ENCODE results near the gene SMG1. TPM values are rescaled to one million over a fixed set of nuclear protein-coding genes. Genes with fewer than 3 reads are reported as not detected.

Gene SMG1
- total and polyA plus RNA-seq, 2 of the 13 experiments (the other 11 are each of a cell fraction or from before 2014, with no cell fraction given) = 48.7 to 53.7 TPM

GRCh38 chr16:18801145-18801972 lies 124.8 kb downstream of the SMG1 start, which contains the start of gene ARL6IP1 (continued):
- TF ChIP-seq ZBTB4 (CRISPR knock-in tag; IDR thresholded peaks at IDR 0.05; ENCODE audit: borderline replicate concordance) = peak; percentile 95
- TF ChIP-seq NR2F2 (IDR thresholded peaks at IDR 0.05; ENCODE audit: borderline replicate concordance, low read depth) = peak; percentile 75; the same call in 1 of the 2 replicates
- peak; percentile 48; the same call in 1 of the 2 replicates for TF ChIP-seq REXO4 (CRISPR knock-in tag; IDR thresholded peaks at IDR 0.05; ENCODE audit: borderline replicate concordance)
- peak; percentile 45; the same call in 1 of the 2 replicates for TF ChIP-seq ZNF740 (CRISPR knock-in tag; IDR thresholded peaks at IDR 0.05)
- TF ChIP-seq SMAD1 (CRISPR knock-in tag; IDR thresholded peaks at IDR 0.05; ENCODE audit: borderline replicate concordance, low read depth) = peak; percentile 99
- TF ChIP-seq REL (CRISPR knock-in tag; conservative IDR thresholded peaks at IDR 0.05) = peak; percentile 98
- peak; percentile 78 for TF ChIP-seq JUNB (CRISPR knock-in tag; IDR thresholded peaks at IDR 0.05; ENCODE audit: borderline replicate concordance)
- peak; percentile 98 for TF ChIP-seq ZNF546 (CRISPR knock-in tag; conservative IDR thresholded peaks at IDR 0.05)
- peak; percentile 57; the same call in 1 of the 2 replicates for TF ChIP-seq KLF13 (CRISPR knock-in tag; IDR thresholded peaks at IDR 0.05)
- TF ChIP-seq MYNN (CRISPR knock-in tag; IDR thresholded peaks at IDR 0.05; ENCODE audit: low read depth) = peak; percentile 88
- peak; percentile 87 for TF ChIP-seq ZNF251 (CRISPR knock-in tag; IDR thresholded peaks at IDR 0.05)
- TF ChIP-seq ZNF800 (CRISPR knock-in tag; IDR thresholded peaks at IDR 0.05) = peak; percentile 94
- TF ChIP-seq ZNF776 (CRISPR knock-in tag; IDR thresholded peaks at IDR 0.05) = peak; percentile 96
- TF ChIP-seq DMTF1 (CRISPR knock-in tag; IDR thresholded peaks at IDR 0.05) = peak; percentile 94
- TF ChIP-seq MTA1 (CRISPR knock-in tag; IDR thresholded peaks at IDR 0.05; ENCODE audit: borderline replicate concordance) = peak; percentile 98
- 0 out of 2 replicates have a peak, but pooled peaks have one; percentile 81 for TF ChIP-seq ZC3H4 (CRISPR knock-in tag; IDR thresholded peaks at IDR 0.05; ENCODE audit: borderline replicate concordance)
- no peak for TF ChIP-seq SRSF4 (IDR thresholded peaks at IDR 0.05; ENCODE audit: low read depth, low read length, poor library complexity, severe bottlenecking)
- TF ChIP-seq ZNF292 (CRISPR knock-in tag; IDR thresholded peaks at IDR 0.05; ENCODE audit: borderline replicate concordance, low read depth) = peak; percentile 49; the same call in 1 of the 2 replicates
